H1 (cell line): ENCODE results near the gene SMAD6. TPM values are rescaled to one million over a fixed set of nuclear protein-coding genes. Genes with fewer than 3 reads are reported as not detected.
A peak's percentile ranks its signal among the peaks of the same experiment; 100 is the strongest.

Source experiments
- CTCF ChIA-PET: fragments of 300-600 bp; sonication (Branson Sonifier 250); formaldehyde crosslinking; loops from one replicate; lab custom pipeline; 2021; ENCODE audit not compliant: partially characterized antibody; lab: Charles Lee
- POLR2A ChIA-PET: fragments of 300-600 bp; sonication (Branson Sonifier 250); formaldehyde crosslinking; loops from one replicate; lab custom pipeline; 2021; ENCODE audit warnings: inconsistent platforms; ENCODE audit not compliant: partially characterized antibody; lab: Charles Lee
- DNase-seq, 2 experiments: peaks; one replicate each; pipeline versions ENCODE4 v3.0.0 to v3.0.0-alpha.2; 2010 to 2022; ENCODE audit warnings: low spot score in 2 of 2, low read depth in 1 of 2, mixed read lengths in 1 of 2
- FAIRE-seq: peaks from 2 replicates; lab custom pipeline; 2011; peaks lifted over from hg19 to GRCh38; lab: Jason Lieb, UNC
- H2AFZ ChIP-seq: 2 replicates; pipeline ENCODE4 v1.8.1; 2012; ENCODE audit warnings: low read length, inconsistent platforms
- H2AK5ac ChIP-seq: 2 replicates; pipeline ENCODE4 v1.6.1; 2013; ENCODE audit warnings: low read depth, low read length
- H2BK120ac ChIP-seq: replicated peaks from 2 replicates; pipeline ENCODE3; 2013; ENCODE audit warnings: low read depth, low read length, inconsistent platforms
- H2BK12ac ChIP-seq: 2 replicates; pipeline ENCODE4 v1.6.1; 2013; ENCODE audit warnings: low read depth, low read length
- H2BK15ac ChIP-seq: 2 replicates; pipeline ENCODE4 v1.6.1; 2013; ENCODE audit warnings: low read length
- H2BK20ac ChIP-seq: 2 replicates; pipeline ENCODE4 v1.6.1; 2013; ENCODE audit warnings: low read length
- H2BK5ac ChIP-seq: 2 replicates; pipeline ENCODE4 v1.6.1; 2013; ENCODE audit warnings: low read depth, low read length
- H3K14ac ChIP-seq: 2 replicates; pipeline ENCODE4 v1.6.1; 2013; ENCODE audit warnings: inconsistent platforms; ENCODE audit not compliant: insufficient read length
- H3K18ac ChIP-seq: 2 replicates; pipeline ENCODE4 v1.6.1; 2013; ENCODE audit warnings: low read length; ENCODE audit errors: extremely low read depth
- H3K23ac ChIP-seq: 2 replicates; pipeline ENCODE4 v1.6.1; 2013; ENCODE audit warnings: inconsistent platforms; ENCODE audit not compliant: insufficient read length
- H3K23me2 ChIP-seq: 2 replicates; pipeline ENCODE4 v1.6.1; 2013; ENCODE audit warnings: low read depth, low read length
- H3K27ac ChIP-seq: 2 replicates; pipeline ENCODE4 v1.6.1; 2011; ENCODE audit warnings: low read depth, low read length, inconsistent platforms
- H3K27me3 ChIP-seq, 4 experiments: replicated peaks in 1 of 4; 1 replicate in 1 of 4; 2 replicates in 3 of 4; pipeline versions ENCODE4 v1.6.1 to v1.8.1; 2011 to 2013; ENCODE audit warnings: low read length in 3 of 4, mild to moderate bottlenecking in 3 of 4, inconsistent platforms in 2 of 4, mixed read lengths in 2 of 4, moderate library complexity in 1 of 4; ENCODE audit not compliant: control insufficient read depth in 3 of 4, insufficient read depth in 3 of 4; ENCODE audit errors: extremely low read depth in 1 of 4
- H3K36me3 ChIP-seq, 4 experiments: 2 replicates each; pipeline versions ENCODE4 v1.6.1 to v1.8.1; 2011 to 2013; ENCODE audit warnings: mild to moderate bottlenecking in 4 of 4, low read length in 3 of 4, moderate library complexity in 2 of 4, control low read depth in 1 of 4, inconsistent platforms in 1 of 4; ENCODE audit not compliant: insufficient read depth in 4 of 4, control insufficient read depth in 2 of 4
- H3K4ac ChIP-seq: replicated peaks from 2 replicates; pipeline ENCODE3; 2013; ENCODE audit warnings: low read length, low read depth, mixed read lengths, inconsistent platforms; ENCODE audit not compliant: insufficient read length
- H3K4me1 ChIP-seq, 4 experiments: replicated peaks in 1 of 4; 1 replicate in 1 of 4; 2 replicates in 3 of 4; pipeline versions ENCODE4 v1.6.1 to v1.8.1; 2011 to 2013; ENCODE audit warnings: low read length in 3 of 4, inconsistent platforms in 2 of 4, mixed read lengths in 1 of 4; ENCODE audit not compliant: insufficient read depth in 4 of 4, control insufficient read depth in 3 of 4
- H3K4me2 ChIP-seq, 2 experiments: 2 replicates each; pipeline versions ENCODE4 v1.6.1 to v1.8.1; 2011 to 2013; ENCODE audit warnings: low read depth in 2 of 2, low read length in 2 of 2, control low read depth in 1 of 2, inconsistent platforms in 1 of 2, mild to moderate bottlenecking in 1 of 2; ENCODE audit not compliant: insufficient read depth in 1 of 2
- H3K4me3 ChIP-seq, 4 experiments: fragments of 200-600, 300-600 bp in 1 of 4; sonication (generic), shearing (Covaris generic), sonication (Bioruptor Twin) in 1 of 4; 2 replicates each; pipeline versions ENCODE4 v1.5.1 to v1.8.1; 2011 to 2016; ENCODE audit warnings: low read length in 4 of 4, low read depth in 3 of 4, control low read depth in 2 of 4, inconsistent platforms in 2 of 4, mild to moderate bottlenecking in 2 of 4, mixed read lengths in 1 of 4, moderate library complexity in 1 of 4; ENCODE audit not compliant: insufficient read depth in 2 of 4; ENCODE audit errors: extremely low read depth in 1 of 4
- H3K56ac ChIP-seq: replicated peaks from 2 replicates; pipeline ENCODE3; 2013; ENCODE audit warnings: low read depth, mild to moderate bottlenecking, mixed read lengths, low read length, inconsistent platforms; ENCODE audit not compliant: insufficient read length
- H3K79me1 ChIP-seq: 2 replicates; pipeline ENCODE4 v1.6.1; 2013; ENCODE audit warnings: low read depth, low read length, control low read depth
- H3K79me2 ChIP-seq, 2 experiments: 2 replicates each; pipeline versions ENCODE4 v1.6.1 to v1.8.1; 2012 to 2013; ENCODE audit warnings: low read length in 2 of 2, mild to moderate bottlenecking in 2 of 2, inconsistent platforms in 1 of 2; ENCODE audit not compliant: insufficient read depth in 2 of 2, control insufficient read depth in 1 of 2
- H3K9ac ChIP-seq, 4 experiments: replicated peaks in 1 of 4; 1 replicate in 1 of 4; 2 replicates in 3 of 4; pipeline versions ENCODE4 v1.6.1 to v1.8.1; 2011 to 2013; ENCODE audit warnings: low read depth in 3 of 4, low read length in 3 of 4, control low read depth in 2 of 4, mild to moderate bottlenecking in 2 of 4, moderate library complexity in 2 of 4, inconsistent platforms in 1 of 4; ENCODE audit errors: extremely low read depth in 1 of 4
- H3K9me3 ChIP-seq, 2 experiments: 2 replicates each; pipeline versions ENCODE4 v1.6.1 to v1.8.1; 2012 to 2013; ENCODE audit warnings: mild to moderate bottlenecking in 2 of 2, moderate library complexity in 2 of 2, control low read depth in 1 of 2, inconsistent platforms in 1 of 2, low read depth in 1 of 2, low read length in 1 of 2, mixed read lengths in 1 of 2; ENCODE audit not compliant: insufficient read depth in 2 of 2
- H4K20me1 ChIP-seq, 2 experiments: replicated peaks in 1 of 2; 2 replicates each; pipeline versions ENCODE3 to v1.8.1; 2011 to 2013; ENCODE audit warnings: inconsistent platforms in 2 of 2, low read length in 2 of 2, mild to moderate bottlenecking in 1 of 2; ENCODE audit not compliant: insufficient read depth in 2 of 2, control insufficient read depth in 1 of 2
- H4K5ac ChIP-seq: 2 replicates; pipeline ENCODE4 v1.6.1; 2013; ENCODE audit warnings: low read length, low read depth, mixed read lengths, inconsistent platforms; ENCODE audit not compliant: insufficient read length
- H4K8ac ChIP-seq: 2 replicates; pipeline ENCODE4 v1.8.0; 2013; ENCODE audit warnings: mild to moderate bottlenecking, moderate library complexity, low read length, inconsistent platforms; ENCODE audit not compliant: insufficient read depth; ENCODE audit errors: extremely low read depth
- H4K91ac ChIP-seq: replicated peaks from 2 replicates; pipeline ENCODE3; 2013; ENCODE audit warnings: low read length, mixed read lengths, inconsistent platforms; ENCODE audit not compliant: insufficient read length
- CBX5 ChIP-seq: fragments of 300-800, 300-1000 bp; sonication (generic); IDR thresholded peaks from 2 replicates; pipeline ENCODE4 v1.7.1; 2016; ENCODE audit warnings: antibody characterized with exemption, low read length, low read depth
- SIN3A ChIP-seq, 2 experiments: IDR thresholded peaks in 1 of 2; conservative IDR thresholded peaks in 1 of 2; 2 replicates each; pipeline ENCODE4 v1.6.1; 2011 to 2012; ENCODE audit warnings: low read length in 2 of 2, improper control_type of control experiment in 1 of 2, low read depth in 1 of 2, mild to moderate bottlenecking in 1 of 2
- SP1 ChIP-seq: IDR thresholded peaks from 2 replicates; pipeline ENCODE4 v1.6.1; 2011; ENCODE audit warnings: low read depth, low read length
- SP4 ChIP-seq: IDR thresholded peaks from 2 replicates; pipeline ENCODE4 v1.6.1; 2012; ENCODE audit warnings: low read length, inconsistent platforms
- TAF7 ChIP-seq: optimal IDR thresholded peaks from 2 replicates; pipeline ENCODE3; 2011; ENCODE audit warnings: low read depth, mild to moderate bottlenecking, inconsistent platforms, low read length, moderate library complexity, borderline replicate concordance
- WGBS, 2 experiments: shearing (Covaris generic) in 1 of 2; methylation state at CpG; one replicate each; pipeline versions ENCODE4 v1.1.6 to v1.1.7; 2013 to 2015; ENCODE audit warnings: low lambda C conversion rate in 2 of 2, mixed read lengths in 2 of 2, inconsistent platforms in 1 of 2, low coverage in 1 of 2, missing lambda C conversion rate in 1 of 2; ENCODE audit not compliant: insufficient replicate concordance in 2 of 2, insufficient coverage in 1 of 2, insufficient read length in 1 of 2; ENCODE audit errors: extremely low coverage in 1 of 2, missing lambda C conversion rate in 1 of 2; 5-methylcytosine and 5-hydroxymethylcytosine counted together
- polyA plus RNA-seq, 7 experiments: library from polyadenylated mRNA; depleted of rRNA in 3 of 7; stranded (reverse) in 5 of 7; unstranded in 2 of 7; fragments of >200 nt in 5 of 7; fragments of 200-250 nt in 2 of 7; gene quantifications; 1 replicate in 5 of 7; 2 replicates in 1 of 7; 4 replicates in 1 of 7; pipeline versions ENCODE4 v1.2.1 to v1.2.3, GENCODE V29; 2011 to 2013; ENCODE audit warnings: missing spikeins in 2 of 7, mixed read lengths in 2 of 7
- total RNA-seq: library from RNA; stranded (reverse); fragmentation: NEBNext Ultra II Directional; extraction: Animal tissue kit (Norgen Biotek cat#: 25700); gene quantifications from 2 replicates; pipeline ENCODE4 v1.2.1, GENCODE V29; 2021

SMAD6 gene
- total and polyA plus RNA-seq, 2 of the 8 experiments (the other 6 are each of a cell fraction or from before 2014, with no cell fraction given), result 1.8 to 7.0 TPM

GRCh38 chr15:66738595-66738994 lies 36.6 kb downstream of the SMAD6 start:
- peak overlapping the region; percentile 1; the same call in 1 of the 2 replicates for H4K8ac ChIP-seq
- WGBS, 2 experiments, result 92% methylated on average over 10 of the region's 10 CpGs; no CpG with 5 or more reads in 1 of the 2 experiments
- no peaks in the 10 kb centered on the region for H3K36me3 ChIP-seq
- H3K27ac ChIP-seq, result no peak overlapping the region
- no peak overlapping the region for H3K18ac ChIP-seq
- CTCF ChIA-PET, result interaction anchor here (0.7 to 1.6 kb wide), 2 partner anchors 31 to 34 kb away, joined by 3 read pairs; no protein-coding TSS in a partner anchor
- no peaks in the 10 kb centered on the region for H3K23me2 ChIP-seq
- H4K20me1 ChIP-seq, result peaks cover 0 to 2% of the 10 kb centered on the region in 2 experiments
- TF ChIP-seq SP4, result no peak
- TF ChIP-seq TAF7, result no peak
- TF ChIP-seq SIN3A (conservative IDR thresholded peaks at IDR 0.05 in 1 of 2, IDR thresholded peaks at IDR 0.05 in 1 of 2; ENCODE audit: low read depth in 1 of 2, low read length in 2 of 2), result no peak
- TF ChIP-seq CBX5, result no peak
- TF ChIP-seq SP1, result no peak
- no peak for FAIRE-seq
- H3K4me1 ChIP-seq, result peaks cover 0 to 5% (median 0%) of the 10 kb centered on the region in 4 experiments; a peak in 2 of 7 replicates
- H2AK5ac ChIP-seq, result no peak overlapping the region
- H2BK20ac ChIP-seq, result no peak overlapping the region
- no peak overlapping the region for H3K4me3 ChIP-seq
- no peaks in the 10 kb centered on the region for H3K9me3 ChIP-seq
- no peak overlapping the region for H2BK15ac ChIP-seq
- H4K91ac ChIP-seq, result no peak overlapping the region
- H3K9ac ChIP-seq, result no peak overlapping the region
- H3K79me2 ChIP-seq, result no peaks in the 10 kb centered on the region
- H2AFZ ChIP-seq, result no peak overlapping the region
- DNase-seq, result no peak
- no peak overlapping the region for H4K5ac ChIP-seq
- H3K23ac ChIP-seq, result no peak overlapping the region
- 0 out of 2 replicates have a peak, but pooled peaks cover 2% of the 10 kb centered on the region for H3K79me1 ChIP-seq
- no peak overlapping the region for H2BK12ac ChIP-seq
- H3K27me3 ChIP-seq, result no peaks in the 10 kb centered on the region
- H3K4ac ChIP-seq, result no peak overlapping the region
- no peak overlapping the region for H2BK120ac ChIP-seq
- H3K14ac ChIP-seq, result no peak overlapping the region
- POLR2A ChIA-PET, result interaction anchor here (0.7 kb wide), 1 partner anchor 34 kb away, joined by 3 read pairs; no protein-coding TSS in a partner anchor
- no peak overlapping the region for H3K56ac ChIP-seq
- H2BK5ac ChIP-seq, result no peak overlapping the region
- H3K4me2 ChIP-seq, result no peak overlapping the region
